GM23338 (cell line): ENCODE results near the gene SNAPC4. TPM values are rescaled to one million over a fixed set of nuclear protein-coding genes. Genes with fewer than 3 reads are reported as not detected.

Experiments used
- ATAC-seq: fragments of 200-7000 bp; cut with Tn5 transposase; 3 replicates; pipeline ENCODE4 v1.9.1; 2020
- DNase-seq: peaks from one replicate; pipeline ENCODE4 v3.0.0-alpha.2; 2015; ENCODE audit warnings: low spot score
- H2AFZ ChIP-seq: fragments of 200-600 bp; sonication (generic); 2 replicates; pipeline ENCODE4 v1.8.0; 2016; ENCODE audit warnings: antibody characterized with exemption, mild to moderate bottlenecking, moderate library complexity
- H3F3A ChIP-seq: fragments of 200-600 bp; sonication (generic); replicated peaks from 2 replicates; pipeline ENCODE4 v1.8.0; 2017; ENCODE audit warnings: antibody characterized with exemption, mixed run types, low read depth
- H3K27ac ChIP-seq: fragments of 200-600 bp; sonication (generic); 2 replicates; pipeline ENCODE4 v1.6.1; 2016; ENCODE audit warnings: low read depth
- H3K27me3 ChIP-seq: fragments of 200-600 bp; sonication (generic); 2 replicates; pipeline ENCODE4 v1.8.0; 2016; ENCODE audit warnings: mild to moderate bottlenecking, mixed run types, moderate library complexity; ENCODE audit not compliant: insufficient read depth
- H3K36me3 ChIP-seq: fragments of 200-600 bp; sonication (generic); 2 replicates; pipeline ENCODE4 v1.8.0; 2016; ENCODE audit warnings: mild to moderate bottlenecking; ENCODE audit not compliant: insufficient read depth
- H3K4me1 ChIP-seq: fragments of 200-600 bp; sonication (generic); 2 replicates; pipeline ENCODE4 v1.8.0; 2016; ENCODE audit warnings: mild to moderate bottlenecking, moderate library complexity; ENCODE audit not compliant: insufficient read depth
- H3K4me2 ChIP-seq: fragments of 200-600 bp; sonication (generic); 2 replicates; pipeline ENCODE4 v1.7.1; 2017; ENCODE audit warnings: mixed run types
- H3K4me3 ChIP-seq: fragments of 200-600 bp; sonication (generic); 2 replicates; pipeline ENCODE4 v1.6.1; 2016; ENCODE audit warnings: mixed run types
- H3K79me2 ChIP-seq: fragments of 200-600 bp; sonication (generic); replicated peaks from 2 replicates; pipeline ENCODE4 v1.8.0; 2017; ENCODE audit warnings: mild to moderate bottlenecking; ENCODE audit not compliant: insufficient read depth
- H3K9me2 ChIP-seq: fragments of 200-600 bp; sonication (generic); 2 replicates; pipeline ENCODE4 v1.8.0; 2017; ENCODE audit not compliant: insufficient read depth
- H4K20me1 ChIP-seq: fragments of 200-600 bp; sonication (generic); replicated peaks from 2 replicates; pipeline ENCODE4 v1.8.0; 2017; ENCODE audit warnings: mild to moderate bottlenecking; ENCODE audit not compliant: insufficient read depth
- H3K27ac Mint-ChIP-seq: 2 replicates; pipeline ENCODE4 v1.8.0; 2020; ENCODE audit warnings: inconsistent platforms, mild to moderate bottlenecking, moderate library complexity, mixed read lengths
- H3K27me3 Mint-ChIP-seq: 3 replicates; pipeline ENCODE4 v1.8.0; 2022; ENCODE audit warnings: low read depth, mild to moderate bottlenecking, moderate library complexity, mixed read lengths, inconsistent platforms; ENCODE audit not compliant: insufficient read depth, poor library complexity
- H3K36me3 Mint-ChIP-seq: 3 replicates; pipeline ENCODE4 v1.8.0; 2021; ENCODE audit warnings: low read depth, mild to moderate bottlenecking, inconsistent platforms, moderate library complexity, mixed read lengths
- H3K4me1 Mint-ChIP-seq: 3 replicates; pipeline ENCODE4 v1.8.0; 2020; ENCODE audit warnings: mild to moderate bottlenecking, inconsistent platforms, mixed read lengths
- H3K4me3 Mint-ChIP-seq: 3 replicates; pipeline ENCODE4 v1.8.0; 2021; ENCODE audit warnings: moderate library complexity, mild to moderate bottlenecking, inconsistent platforms, mixed read lengths
- H3K9me3 Mint-ChIP-seq: 3 replicates; pipeline ENCODE4 v1.8.0; 2020; ENCODE audit warnings: moderate library complexity, mild to moderate bottlenecking, inconsistent platforms, mixed read lengths
- CREB1 ChIP-seq: fragments of 250-450 bp; sonication (Bioruptor Pico); IDR thresholded peaks from 2 replicates; pipeline ENCODE4 v1.5.0; 2020; ENCODE audit warnings: low read depth, mild to moderate bottlenecking, moderate library complexity
- EZH2 ChIP-seq: fragments of 200-600 bp; sonication (generic); IDR thresholded peaks from one replicate; pipeline ENCODE4 v1.8.0; 2017; ENCODE audit warnings: antibody characterized with exemption, mild to moderate bottlenecking, low read depth; ENCODE audit not compliant: unreplicated experiment
- EZH2phosphoT487 ChIP-seq: fragments of 200-600 bp; sonication (generic); IDR thresholded peaks from one replicate; pipeline ENCODE4 v1.8.1; 2018; ENCODE audit warnings: antibody characterized with exemption; ENCODE audit not compliant: unreplicated experiment
- NANOG ChIP-seq: IDR thresholded peaks from 2 replicates; pipeline ENCODE4 v1.6.1; 2016; ENCODE audit warnings: antibody characterized with exemption, borderline replicate concordance
- POLR2AphosphoS5 ChIP-seq: IDR thresholded peaks from 2 replicates; pipeline ENCODE4 v1.6.1; 2016; ENCODE audit warnings: antibody characterized with exemption, low read depth
- ZNF114 ChIP-seq: fragments of 250-450 bp; sonication (Bioruptor Pico); IDR thresholded peaks from 2 replicates; pipeline ENCODE4 v1.5.0; 2020; ENCODE audit warnings: mild to moderate bottlenecking, moderate library complexity
- ZNF331 ChIP-seq: fragments of 250-450 bp; sonication (Bioruptor Pico); IDR thresholded peaks from 2 replicates; pipeline ENCODE4 v1.5.0; 2020; ENCODE audit warnings: low read depth, mild to moderate bottlenecking, moderate library complexity
- polyA plus RNA-seq: library from polyadenylated mRNA; unstranded; fragments of >200 nt; fragmentation: Nextera tagmentation; extraction: Ambion mirVana; gene quantifications from 2 replicates; pipeline ENCODE4 v1.2.1, GENCODE V29; 2016
- total RNA-seq: library from RNA; depleted of rRNA; stranded (reverse); fragments of >200 nt; shearing (Covaris generic); gene quantifications from 2 replicates; pipeline ENCODE4 v1.2.3, GENCODE V29; 2014
- TF ChIP-seq, protein P1 (sequence below): IDR thresholded peaks from one replicate; pipeline ENCODE4 v1.6.1; 2018; ENCODE audit warnings: antibody characterized with exemption; ENCODE audit not compliant: unreplicated experiment
- TF ChIP-seq, protein P2 (sequence below), 2 experiments: fragments of 200-600 bp in 1 of 2; sonication (generic) in 1 of 2; conservative IDR thresholded peaks; 2 replicates each; pipeline versions ENCODE4 v1.5.1 to v1.6.1; 2016 to 2017; ENCODE audit warnings: antibody characterized with exemption in 2 of 2, low read depth in 2 of 2, mild to moderate bottlenecking in 2 of 2, moderate library complexity in 1 of 2

The SNAPC4 gene
- total and polyA plus RNA-seq, 2 experiments from 2014 or later: 8.8 to 22.7 TPM

DNA sequence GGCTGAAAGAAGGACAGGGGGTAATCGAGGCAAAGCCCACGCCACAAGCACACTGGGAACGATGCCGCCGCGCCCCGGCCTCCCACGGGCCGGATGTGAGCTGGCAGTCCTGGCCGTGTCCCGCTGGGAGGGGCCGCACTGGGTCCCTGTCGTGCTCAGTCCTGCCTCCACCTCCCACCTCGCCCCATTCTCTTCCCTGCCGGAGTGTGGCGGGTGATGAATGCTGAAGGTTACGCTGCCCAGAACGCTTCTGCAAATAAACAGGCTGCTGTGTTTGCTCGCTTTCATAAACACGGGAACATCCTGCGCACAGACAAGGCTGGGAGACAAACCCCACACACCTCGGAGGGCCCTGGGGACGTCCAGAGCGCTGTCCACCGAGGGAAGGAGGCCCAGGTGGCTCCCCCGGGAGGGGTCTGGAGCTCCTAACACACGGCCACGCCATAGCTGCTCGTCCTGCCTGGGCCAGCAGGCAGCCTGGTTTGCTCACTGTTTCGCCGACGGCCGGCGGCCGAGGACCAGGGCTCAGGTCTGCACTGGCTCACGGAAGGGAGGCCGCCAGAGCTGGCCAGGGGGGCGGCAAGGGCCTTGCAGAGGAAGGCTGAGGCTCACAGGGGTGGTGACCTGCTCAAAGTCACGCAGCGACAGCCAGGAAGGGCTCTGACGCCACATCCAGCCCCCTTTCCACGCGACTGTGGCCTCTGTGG lies 38.8 kb downstream of the SNAPC4 start:
- H3K36me3 Mint-ChIP-seq: no peaks in the 10 kb centered on the region
- no peak for TF ChIP-seq EZH2phosphoT487
- H3K4me3 Mint-ChIP-seq: no peak overlapping the region

DNA sequence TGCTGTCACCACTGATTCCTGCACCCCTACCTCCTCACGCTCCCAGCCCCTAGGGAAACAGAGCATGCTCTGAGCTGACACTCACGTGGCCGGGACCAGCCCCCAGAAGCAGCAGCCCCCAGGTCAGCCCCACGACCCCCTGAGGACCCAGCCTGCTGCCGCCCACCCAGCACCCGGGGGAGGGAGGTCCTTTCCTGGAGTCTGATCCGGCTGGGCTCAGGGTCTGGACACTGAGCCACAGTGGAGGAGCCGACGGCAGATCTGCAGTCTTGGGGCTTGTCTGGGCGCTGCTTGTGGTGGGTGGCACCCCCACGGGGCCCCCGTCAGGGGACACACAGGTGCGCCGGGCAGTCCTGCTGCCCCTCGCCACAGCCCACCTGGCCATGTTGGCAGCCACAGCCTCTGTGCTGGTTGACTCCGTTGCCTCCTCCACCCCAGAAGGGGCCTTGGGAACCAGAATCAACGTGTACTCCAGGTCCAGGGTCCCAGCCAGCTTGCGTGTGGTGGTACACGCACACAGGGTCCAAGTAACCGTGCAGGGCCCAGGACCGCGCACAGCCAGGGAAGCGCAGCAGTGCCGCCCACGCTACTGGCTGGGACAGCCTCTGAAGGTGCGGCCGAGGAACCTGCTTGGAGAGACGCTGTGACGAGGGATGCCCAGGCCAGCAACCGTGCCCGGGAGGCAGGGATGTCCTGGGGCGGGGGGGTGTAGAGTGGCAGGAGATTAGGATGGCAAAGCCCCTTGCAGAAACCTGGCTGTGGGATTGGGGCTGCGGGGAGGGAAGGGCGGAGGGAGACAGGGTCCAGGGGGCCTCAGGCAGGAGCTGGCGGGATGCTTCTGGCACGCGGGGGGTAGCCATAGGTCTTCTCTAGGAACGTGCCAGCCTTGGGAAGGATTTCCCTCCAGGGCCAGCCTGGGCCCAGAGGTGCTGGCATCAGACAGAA lies 39.9 kb downstream of the SNAPC4 start:
- Mint-ChIP-seq H3K27me3 (peaks cover 9% of the 10 kb centered on the region), H3K4me3 (no peak overlapping the region), H3K27ac (no peak overlapping the region), H3K9me3 (no peaks in the 10 kb centered on the region), H3K36me3 (no peaks in the 10 kb centered on the region), H3K4me1 (peaks cover 6% of the 10 kb centered on the region; the same call in 1 of the 3 replicates)
- H3F3A ChIP-seq: no peaks in the 10 kb centered on the region
- no peak for ATAC-seq
- no peak; the same call in 1 of the 2 replicates for TF ChIP-seq POLR2AphosphoS5
- TF ChIP-seq, protein P1, sequence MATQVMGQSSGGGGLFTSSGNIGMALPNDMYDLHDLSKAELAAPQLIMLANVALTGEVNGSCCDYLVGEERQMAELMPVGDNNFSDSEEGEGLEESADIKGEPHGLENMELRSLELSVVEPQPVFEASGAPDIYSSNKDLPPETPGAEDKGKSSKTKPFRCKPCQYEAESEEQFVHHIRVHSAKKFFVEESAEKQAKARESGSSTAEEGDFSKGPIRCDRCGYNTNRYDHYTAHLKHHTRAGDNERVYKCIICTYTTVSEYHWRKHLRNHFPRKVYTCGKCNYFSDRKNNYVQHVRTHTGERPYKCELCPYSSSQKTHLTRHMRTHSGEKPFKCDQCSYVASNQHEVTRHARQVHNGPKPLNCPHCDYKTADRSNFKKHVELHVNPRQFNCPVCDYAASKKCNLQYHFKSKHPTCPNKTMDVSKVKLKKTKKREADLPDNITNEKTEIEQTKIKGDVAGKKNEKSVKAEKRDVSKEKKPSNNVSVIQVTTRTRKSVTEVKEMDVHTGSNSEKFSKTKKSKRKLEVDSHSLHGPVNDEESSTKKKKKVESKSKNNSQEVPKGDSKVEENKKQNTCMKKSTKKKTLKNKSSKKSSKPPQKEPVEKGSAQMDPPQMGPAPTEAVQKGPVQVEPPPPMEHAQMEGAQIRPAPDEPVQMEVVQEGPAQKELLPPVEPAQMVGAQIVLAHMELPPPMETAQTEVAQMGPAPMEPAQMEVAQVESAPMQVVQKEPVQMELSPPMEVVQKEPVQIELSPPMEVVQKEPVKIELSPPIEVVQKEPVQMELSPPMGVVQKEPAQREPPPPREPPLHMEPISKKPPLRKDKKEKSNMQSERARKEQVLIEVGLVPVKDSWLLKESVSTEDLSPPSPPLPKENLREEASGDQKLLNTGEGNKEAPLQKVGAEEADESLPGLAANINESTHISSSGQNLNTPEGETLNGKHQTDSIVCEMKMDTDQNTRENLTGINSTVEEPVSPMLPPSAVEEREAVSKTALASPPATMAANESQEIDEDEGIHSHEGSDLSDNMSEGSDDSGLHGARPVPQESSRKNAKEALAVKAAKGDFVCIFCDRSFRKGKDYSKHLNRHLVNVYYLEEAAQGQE: no peak
- TF ChIP-seq EZH2: no peak
- TF ChIP-seq ZNF114: no peak
- no peak for TF ChIP-seq NANOG
- no peak for TF ChIP-seq CREB1 (CRISPR knock-in tag)
- no peak for TF ChIP-seq ZNF331 (CRISPR knock-in tag)
- TF ChIP-seq, protein P2, sequence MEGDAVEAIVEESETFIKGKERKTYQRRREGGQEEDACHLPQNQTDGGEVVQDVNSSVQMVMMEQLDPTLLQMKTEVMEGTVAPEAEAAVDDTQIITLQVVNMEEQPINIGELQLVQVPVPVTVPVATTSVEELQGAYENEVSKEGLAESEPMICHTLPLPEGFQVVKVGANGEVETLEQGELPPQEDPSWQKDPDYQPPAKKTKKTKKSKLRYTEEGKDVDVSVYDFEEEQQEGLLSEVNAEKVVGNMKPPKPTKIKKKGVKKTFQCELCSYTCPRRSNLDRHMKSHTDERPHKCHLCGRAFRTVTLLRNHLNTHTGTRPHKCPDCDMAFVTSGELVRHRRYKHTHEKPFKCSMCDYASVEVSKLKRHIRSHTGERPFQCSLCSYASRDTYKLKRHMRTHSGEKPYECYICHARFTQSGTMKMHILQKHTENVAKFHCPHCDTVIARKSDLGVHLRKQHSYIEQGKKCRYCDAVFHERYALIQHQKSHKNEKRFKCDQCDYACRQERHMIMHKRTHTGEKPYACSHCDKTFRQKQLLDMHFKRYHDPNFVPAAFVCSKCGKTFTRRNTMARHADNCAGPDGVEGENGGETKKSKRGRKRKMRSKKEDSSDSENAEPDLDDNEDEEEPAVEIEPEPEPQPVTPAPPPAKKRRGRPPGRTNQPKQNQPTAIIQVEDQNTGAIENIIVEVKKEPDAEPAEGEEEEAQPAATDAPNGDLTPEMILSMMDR (conservative IDR thresholded peaks at IDR 0.05; ENCODE audit: low read depth in 2 of 2): no peak
- no peaks in the 10 kb centered on the region for H3K36me3 ChIP-seq
- H3K27ac ChIP-seq: no peak overlapping the region
- H3K9me2 ChIP-seq: no peaks in the 10 kb centered on the region
- no peak for DNase-seq
- no peaks in the 10 kb centered on the region; the same call in 1 of the 2 replicates for H3K4me1 ChIP-seq
- no peak overlapping the region for H2AFZ ChIP-seq
- no peaks in the 10 kb centered on the region for H3K27me3 ChIP-seq
- H3K4me2 ChIP-seq: no peak overlapping the region
- no peaks in the 10 kb centered on the region for H3K79me2 ChIP-seq
- H3K4me3 ChIP-seq: no peak overlapping the region
- no peaks in the 10 kb centered on the region for H4K20me1 ChIP-seq

More for the DNA sequence above, 38.8 kb downstream of the SNAPC4 start:
- DNase-seq (no peak), ATAC-seq (no peak)
- Histone ChIP-seq H2AFZ (no peak overlapping the region), H3F3A (no peaks in the 10 kb centered on the region), H3K4me3 (no peak overlapping the region), H4K20me1 (no peaks in the 10 kb centered on the region), H3K4me1 (no peaks in the 10 kb centered on the region; the same call in 1 of the 2 replicates), H3K79me2 (no peaks in the 10 kb centered on the region), H3K36me3 (no peaks in the 10 kb centered on the region), H3K27me3 (no peaks in the 10 kb centered on the region), H3K4me2 (no peak overlapping the region), H3K9me2 (no peaks in the 10 kb centered on the region), H3K27ac (no peak overlapping the region)
- peaks cover 16% of the 10 kb centered on the region for H3K27me3 Mint-ChIP-seq
- H3K4me1 Mint-ChIP-seq: peaks cover 9% of the 10 kb centered on the region; the same call in 1 of the 3 replicates
- H3K27ac Mint-ChIP-seq: no peak overlapping the region
- no peaks in the 10 kb centered on the region for H3K9me3 Mint-ChIP-seq
